HL-60 (cell line): ENCODE results near the gene SORL1.

Experiments
- DNase-seq, 2 experiments: peaks; one replicate each; pipeline ENCODE4 v3.0.0-alpha.2; 2010 to 2020; ENCODE audit warnings: low read depth in 1 of 2, low spot score in 1 of 2
- H3K27ac ChIP-seq: fragments of 250-450 bp; sonication (Bioruptor Pico); replicated peaks from 2 replicates; pipeline ENCODE4 v1.5.1; 2020; ENCODE audit warnings: mild to moderate bottlenecking, moderate library complexity
- H3K27me3 ChIP-seq: fragments of 250-450 bp; sonication (Bioruptor Pico); 2 replicates; pipeline ENCODE4 v1.5.1; 2021; ENCODE audit warnings: mild to moderate bottlenecking, moderate library complexity; ENCODE audit not compliant: insufficient read depth, poor library complexity, severe bottlenecking
- H3K4me3 ChIP-seq: replicated peaks from 2 replicates; pipeline ENCODE4 v1.5.1; 2011; ENCODE audit warnings: mild to moderate bottlenecking, control low read depth, low read length; ENCODE audit not compliant: insufficient read depth
- GABPA ChIP-seq: IDR thresholded peaks from 2 replicates; pipeline ENCODE4 v1.6.1; 2012; ENCODE audit warnings: low read depth
- POLR2AphosphoS5 ChIP-seq: IDR thresholded peaks from 2 replicates; pipeline ENCODE4 v1.6.1; 2012; ENCODE audit warnings: low read depth
- SPI1 ChIP-seq: IDR thresholded peaks from 2 replicates; pipeline ENCODE4 v1.6.1; 2012; ENCODE audit warnings: low read depth, mild to moderate bottlenecking, borderline replicate concordance
- TF ChIP-seq, protein P1 (sequence below): IDR thresholded peaks from one replicate; pipeline ENCODE4 v1.5.1; 2011; ENCODE audit warnings: low read length, control low read depth, inconsistent platforms; ENCODE audit not compliant: insufficient read depth
- TF ChIP-seq, protein P2 (sequence below): IDR thresholded peaks from 2 replicates; pipeline ENCODE4 v1.6.1; 2012; ENCODE audit warnings: low read depth; ENCODE audit not compliant: insufficient replicate concordance

Gene SORL1

DNA sequence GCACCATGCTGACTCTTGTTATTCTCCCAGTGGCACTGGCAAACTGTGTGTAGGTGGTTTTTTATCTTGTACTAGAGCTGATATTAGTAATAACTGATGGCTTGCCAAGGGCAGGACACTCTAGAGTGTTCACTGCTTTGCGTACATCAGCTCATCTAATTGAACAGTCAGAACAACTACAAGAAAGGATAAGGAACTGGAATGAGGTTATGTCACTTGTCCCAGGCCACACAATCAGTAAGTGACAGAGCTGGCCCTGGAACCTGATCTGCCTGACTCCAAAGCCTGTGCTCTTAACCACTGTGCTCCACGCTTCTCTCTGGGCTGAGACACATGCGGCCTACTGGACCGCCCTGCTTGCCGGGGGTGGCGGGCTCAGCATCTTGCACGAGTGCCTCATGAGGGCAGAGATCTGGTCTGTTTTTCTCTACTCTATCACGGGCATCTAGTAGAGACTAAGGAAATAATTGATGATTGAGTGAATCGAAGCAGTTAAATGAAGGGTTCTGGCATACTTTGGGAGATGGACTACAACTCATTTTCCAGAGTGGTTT is 156.5 kb downstream of the SORL1 start:
- no peaks in the 10 kb centered on the region for H3K27me3 ChIP-seq

DNA sequence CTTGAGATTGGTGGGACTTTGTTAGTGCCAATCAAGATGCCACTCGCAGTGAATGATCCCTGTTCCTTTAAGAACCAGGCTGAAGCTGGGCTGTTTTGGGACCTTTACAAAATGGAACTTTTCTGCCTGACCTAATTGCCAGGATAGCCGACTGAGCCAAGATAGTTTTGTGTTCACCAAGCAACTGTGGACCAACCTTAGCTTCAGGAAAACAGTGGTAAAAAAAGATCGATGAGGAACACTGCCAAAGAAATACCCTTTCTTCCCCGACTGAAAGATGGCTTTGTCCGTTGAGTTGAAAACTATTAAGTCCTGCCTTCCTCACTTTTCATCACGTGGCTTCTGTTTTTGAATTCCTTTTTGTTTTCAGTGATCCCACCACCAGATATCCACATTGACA is 158.6 kb downstream of the SORL1 start:
- no peak for DNase-seq
- H3K27ac ChIP-seq = no peak overlapping the region
- H3K27me3 ChIP-seq = no peaks in the 10 kb centered on the region
- TF ChIP-seq, protein P1, sequence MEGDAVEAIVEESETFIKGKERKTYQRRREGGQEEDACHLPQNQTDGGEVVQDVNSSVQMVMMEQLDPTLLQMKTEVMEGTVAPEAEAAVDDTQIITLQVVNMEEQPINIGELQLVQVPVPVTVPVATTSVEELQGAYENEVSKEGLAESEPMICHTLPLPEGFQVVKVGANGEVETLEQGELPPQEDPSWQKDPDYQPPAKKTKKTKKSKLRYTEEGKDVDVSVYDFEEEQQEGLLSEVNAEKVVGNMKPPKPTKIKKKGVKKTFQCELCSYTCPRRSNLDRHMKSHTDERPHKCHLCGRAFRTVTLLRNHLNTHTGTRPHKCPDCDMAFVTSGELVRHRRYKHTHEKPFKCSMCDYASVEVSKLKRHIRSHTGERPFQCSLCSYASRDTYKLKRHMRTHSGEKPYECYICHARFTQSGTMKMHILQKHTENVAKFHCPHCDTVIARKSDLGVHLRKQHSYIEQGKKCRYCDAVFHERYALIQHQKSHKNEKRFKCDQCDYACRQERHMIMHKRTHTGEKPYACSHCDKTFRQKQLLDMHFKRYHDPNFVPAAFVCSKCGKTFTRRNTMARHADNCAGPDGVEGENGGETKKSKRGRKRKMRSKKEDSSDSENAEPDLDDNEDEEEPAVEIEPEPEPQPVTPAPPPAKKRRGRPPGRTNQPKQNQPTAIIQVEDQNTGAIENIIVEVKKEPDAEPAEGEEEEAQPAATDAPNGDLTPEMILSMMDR = no peak
- TF ChIP-seq GABPA (no peak), POLR2AphosphoS5 (no peak), SPI1 (no peak)
- TF ChIP-seq, protein P2, sequence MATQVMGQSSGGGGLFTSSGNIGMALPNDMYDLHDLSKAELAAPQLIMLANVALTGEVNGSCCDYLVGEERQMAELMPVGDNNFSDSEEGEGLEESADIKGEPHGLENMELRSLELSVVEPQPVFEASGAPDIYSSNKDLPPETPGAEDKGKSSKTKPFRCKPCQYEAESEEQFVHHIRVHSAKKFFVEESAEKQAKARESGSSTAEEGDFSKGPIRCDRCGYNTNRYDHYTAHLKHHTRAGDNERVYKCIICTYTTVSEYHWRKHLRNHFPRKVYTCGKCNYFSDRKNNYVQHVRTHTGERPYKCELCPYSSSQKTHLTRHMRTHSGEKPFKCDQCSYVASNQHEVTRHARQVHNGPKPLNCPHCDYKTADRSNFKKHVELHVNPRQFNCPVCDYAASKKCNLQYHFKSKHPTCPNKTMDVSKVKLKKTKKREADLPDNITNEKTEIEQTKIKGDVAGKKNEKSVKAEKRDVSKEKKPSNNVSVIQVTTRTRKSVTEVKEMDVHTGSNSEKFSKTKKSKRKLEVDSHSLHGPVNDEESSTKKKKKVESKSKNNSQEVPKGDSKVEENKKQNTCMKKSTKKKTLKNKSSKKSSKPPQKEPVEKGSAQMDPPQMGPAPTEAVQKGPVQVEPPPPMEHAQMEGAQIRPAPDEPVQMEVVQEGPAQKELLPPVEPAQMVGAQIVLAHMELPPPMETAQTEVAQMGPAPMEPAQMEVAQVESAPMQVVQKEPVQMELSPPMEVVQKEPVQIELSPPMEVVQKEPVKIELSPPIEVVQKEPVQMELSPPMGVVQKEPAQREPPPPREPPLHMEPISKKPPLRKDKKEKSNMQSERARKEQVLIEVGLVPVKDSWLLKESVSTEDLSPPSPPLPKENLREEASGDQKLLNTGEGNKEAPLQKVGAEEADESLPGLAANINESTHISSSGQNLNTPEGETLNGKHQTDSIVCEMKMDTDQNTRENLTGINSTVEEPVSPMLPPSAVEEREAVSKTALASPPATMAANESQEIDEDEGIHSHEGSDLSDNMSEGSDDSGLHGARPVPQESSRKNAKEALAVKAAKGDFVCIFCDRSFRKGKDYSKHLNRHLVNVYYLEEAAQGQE = no peak
- no peak overlapping the region for H3K4me3 ChIP-seq

More for the DNA sequence above, 156.5 kb downstream of the SORL1 start:
- TF ChIP-seq SPI1 = no peak
- TF ChIP-seq, protein P2 = no peak
- TF ChIP-seq GABPA = no peak
- TF ChIP-seq, protein P1 = no peak
- no peak for TF ChIP-seq POLR2AphosphoS5
- Histone ChIP-seq H3K27ac (no peak overlapping the region), H3K4me3 (no peak overlapping the region)
- no peak for DNase-seq

DNA sequence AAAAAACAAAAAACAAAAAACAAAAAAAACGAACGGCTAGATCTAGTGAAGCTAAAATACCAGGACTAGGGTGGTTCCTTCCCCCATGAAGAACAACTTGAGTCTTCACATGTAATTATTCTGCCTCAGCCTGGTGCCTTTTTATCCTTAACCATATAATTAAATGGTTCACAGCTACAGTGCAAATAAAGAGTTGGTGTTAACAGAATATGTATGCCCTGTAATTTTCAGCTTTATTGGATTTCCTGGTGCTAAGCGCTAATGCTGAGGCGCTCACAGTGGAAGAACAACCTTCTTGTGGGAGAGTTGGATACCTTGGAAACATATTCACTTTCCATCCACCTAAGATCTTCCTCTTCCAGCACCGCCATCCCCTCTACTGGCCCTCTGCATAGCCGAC is 159.1 kb downstream of the SORL1 start:
- TF ChIP-seq SPI1 (no peak), GABPA (no peak), POLR2AphosphoS5 (no peak)
- TF ChIP-seq, protein P1 = no peak
- TF ChIP-seq, protein P2 = no peak
- Histone ChIP-seq H3K27me3 (no peaks in the 10 kb centered on the region), H3K4me3 (no peak overlapping the region), H3K27ac (no peak overlapping the region)
- no peak for DNase-seq
